Esophagus muscularis mucosa (tissue), 4 donors: ENCODE measurements around the gene ZNF692. TPM values are rescaled to one million over a fixed set of nuclear protein-coding genes. Genes with fewer than 3 reads are reported as not detected.

Source experiments
- DNase-seq: peaks from one replicate; pipeline ENCODE4 v3.0.0-alpha.2; 2017; ENCODE audit errors: extremely low spot score
- H3K27ac ChIP-seq, 4 donors: fragments of 200-600 bp; sonication (generic); replicated peaks in 1 of 4; 1 replicate in 3 of 4; 2 replicates in 1 of 4; pipeline ENCODE4 v1.5.1; 2016 to 2019; ENCODE audit warnings: mild to moderate bottlenecking in 1 of 4
- H3K27me3 ChIP-seq, 4 donors: fragments of 200-600 bp; sonication (generic); one replicate each; pipeline versions ENCODE4 v1.5.1 to v1.6.0; 2016 to 2019
- H3K36me3 ChIP-seq, 4 donors: fragments of 200-600 bp; sonication (generic); one replicate each; pipeline ENCODE4 v1.5.1; 2016 to 2019
- H3K4me1 ChIP-seq, 4 donors: fragments of 200-600 bp; sonication (generic); one replicate each; pipeline ENCODE4 v1.5.1; 2016 to 2019
- H3K4me3 ChIP-seq, 4 donors: fragments of 200-600 bp; sonication (generic); 1 replicate in 2 of 4; 2 replicates in 2 of 4; pipeline ENCODE4 v1.5.1; 2016 to 2019; ENCODE audit warnings: mild to moderate bottlenecking in 4 of 4, moderate library complexity in 1 of 4
- H3K9me3 ChIP-seq, 4 donors: fragments of 200-600 bp; sonication (generic); 1 replicate in 3 of 4; 2 replicates in 1 of 4; pipeline ENCODE4 v1.5.1; 2016 to 2019
- CTCF ChIP-seq, 3 experiments: fragments of 200-600 bp in 2 of 3; fragments of 450-650 bp in 1 of 3; sonication (generic) in 2 of 3; IDR thresholded peaks; one replicate each; pipeline ENCODE4 v1.5.1; 2017 to 2019; ENCODE audit warnings: antibody characterized with exemption in 3 of 3, mild to moderate bottlenecking in 2 of 3, moderate library complexity in 1 of 3
- EP300 ChIP-seq: sonication (generic); formaldehyde crosslinking; IDR thresholded peaks from one replicate; pipeline ENCODE4 v1.6.1; 2017; ENCODE audit warnings: antibody characterized with exemption
- POLR2A ChIP-seq: fragments of 450-650 bp; IDR thresholded peaks from one replicate; pipeline ENCODE4 v1.6.1; 2017; ENCODE audit warnings: antibody characterized with exemption, moderate library complexity, mild to moderate bottlenecking, low read depth
- POLR2AphosphoS5 ChIP-seq, 2 donors: sonication (generic); formaldehyde crosslinking; IDR thresholded peaks; one replicate each; pipeline ENCODE4 v1.6.1; 2017; ENCODE audit warnings: antibody characterized with exemption in 2 of 2
- WGBS: methylation state at CpG from one replicate; pipeline ENCODE4 v1.1.5; 2018; 5-methylcytosine and 5-hydroxymethylcytosine counted together
- intact Hi-C: fragments of 100-400 bp; cut with DNase I; formaldehyde crosslinking; loops from one replicate; pipeline ENCODE4 v1.15.1; 2023
- total RNA-seq, 4 donors: library from RNA; depleted of rRNA; stranded (reverse); fragments of >200 nt; gene quantifications; one replicate each; pipeline versions ENCODE4 v1.1.0 to v1.2.1, GENCODE V29; 2016

ZNF692 gene
- total RNA-seq, 4 donors from 2014 or later = 19.4 to 37.3 (median 30.5) TPM

- DNase-seq = no peak
Observed at GRCh38 chr1:248810727-248811513, 48.0 kb downstream of the ZNF692 start.

GRCh38 chr1:248810000-248810726 lies 48.7 kb downstream of the ZNF692 start:
- intact Hi-C loops = no loop called here
- Histone ChIP-seq H3K27me3 (no peaks in the 10 kb centered on the region), H3K4me3 (no peak overlapping the region), H3K36me3 (peaks cover 25 to 44% (median 42%) of the 10 kb centered on the region in 4 donors), H3K4me1 (peaks cover 11 to 35% (median 24%) of the 10 kb centered on the region in 4 donors), H3K9me3 (no peaks in the 10 kb centered on the region), H3K27ac (no peak overlapping the region)
- 85% methylated on average over 10 of the region's 10 CpGs for WGBS
- DNase-seq = no peak
- no peak for TF ChIP-seq CTCF (IDR thresholded peaks at IDR 0.05)
- no peak for TF ChIP-seq POLR2AphosphoS5 (IDR thresholded peaks at IDR 0.05)
- TF ChIP-seq POLR2A = no peak
- TF ChIP-seq EP300 = no peak

More at GRCh38 chr1:248810727-248811513, 48.0 kb downstream of the ZNF692 start:
- intact Hi-C loops = no loop called here
- Histone ChIP-seq H3K4me3 (no peak overlapping the region), H3K9me3 (no peaks in the 10 kb centered on the region), H3K36me3 (peaks cover 30 to 51% (median 49%) of the 10 kb centered on the region in 4 donors), H3K4me1 (peaks cover 11 to 35% (median 24%) of the 10 kb centered on the region in 4 donors), H3K27ac (no peak overlapping the region), H3K27me3 (no peaks in the 10 kb centered on the region)
- WGBS = 52% methylated on average over 11 of the region's 12 CpGs
- TF ChIP-seq CTCF (IDR thresholded peaks at IDR 0.05) (no peak), EP300 (no peak)

- peaks cover 11 to 35% (median 26%) of the 10 kb centered on the region in 4 donors for H3K4me1 ChIP-seq
- TF ChIP-seq CTCF (IDR thresholded peaks at IDR 0.05) (no peak), POLR2AphosphoS5 (IDR thresholded peaks at IDR 0.05) (no peak), EP300 (no peak), POLR2A (no peak)
- no peaks in the 10 kb centered on the region for H3K27me3 ChIP-seq
- no peak overlapping the region for H3K4me3 ChIP-seq
- no peak for DNase-seq
- H3K27ac ChIP-seq = no peak overlapping the region
- H3K36me3 ChIP-seq = peaks cover 12 to 31% (median 29%) of the 10 kb centered on the region in 4 donors
- intact Hi-C loops = no loop called here
- no peaks in the 10 kb centered on the region for H3K9me3 ChIP-seq
- WGBS = 80% methylated on average over 9 of the region's 9 CpGs
Observed at GRCh38 chr1:248808876-248809275, 50.0 kb downstream of the ZNF692 start.

GRCh38 chr1:248807067-248807737 lies 51.7 kb downstream of the ZNF692 start:
- Histone ChIP-seq H3K36me3 (peaks cover 0 to 14% (median 12%) of the 10 kb centered on the region in 4 donors), H3K4me1 (peaks cover 11 to 35% (median 26%) of the 10 kb centered on the region in 4 donors), H3K27ac (no peak overlapping the region), H3K27me3 (peaks cover 0 to 5% (median 0%) of the 10 kb centered on the region in 4 donors), H3K4me3 (no peak overlapping the region), H3K9me3 (no peaks in the 10 kb centered on the region)
- TF ChIP-seq CTCF (IDR thresholded peaks at IDR 0.05) = peak; percentile 58 to 82 (median 64)
- TF ChIP-seq POLR2AphosphoS5 (IDR thresholded peaks at IDR 0.05) = no peak
- no peak for DNase-seq
- 43% methylated on average over 14 of the region's 15 CpGs for WGBS
- intact Hi-C loops = loop anchor here (2.0 kb wide), 1 partner anchor 188 kb away; no protein-coding TSS in a partner anchor
